GM21528 (cell line): Measurements from ENCODE around the gene DCC.

Experiments
- ATAC-seq: cut with Tn5 transposase; IDR thresholded peaks from one replicate; pipeline ENCODE4 v1.9.1; 2021; ENCODE audit warnings: mild to moderate bottlenecking, moderate library complexity; ENCODE audit not compliant: unreplicated experiment, low FRiP score

DCC gene

GRCh38 chr18:53139746-53140500, 799.9 kb downstream of the DCC start:
- ATAC-seq, result no peak

DNA sequence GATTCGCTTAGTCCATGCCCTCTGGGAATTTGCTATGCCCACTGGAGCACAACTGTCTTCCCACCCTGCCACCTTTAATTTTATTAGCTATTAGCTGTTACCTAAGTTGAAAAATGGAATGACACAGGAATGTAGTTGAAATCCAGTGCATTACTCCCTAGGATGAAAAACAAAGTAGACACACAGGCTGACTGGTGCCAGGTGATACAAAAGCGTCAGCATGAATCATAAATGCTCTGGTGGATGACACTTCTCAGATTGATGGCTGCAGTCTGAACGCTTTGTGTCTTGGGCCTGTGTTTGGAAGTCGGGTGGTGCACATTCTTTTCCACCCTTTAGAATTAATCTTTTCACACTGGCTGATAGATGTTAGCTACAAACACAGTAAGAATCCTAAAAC, 802.0 kb downstream of the DCC start:
- ATAC-seq, result no peak

DNA sequence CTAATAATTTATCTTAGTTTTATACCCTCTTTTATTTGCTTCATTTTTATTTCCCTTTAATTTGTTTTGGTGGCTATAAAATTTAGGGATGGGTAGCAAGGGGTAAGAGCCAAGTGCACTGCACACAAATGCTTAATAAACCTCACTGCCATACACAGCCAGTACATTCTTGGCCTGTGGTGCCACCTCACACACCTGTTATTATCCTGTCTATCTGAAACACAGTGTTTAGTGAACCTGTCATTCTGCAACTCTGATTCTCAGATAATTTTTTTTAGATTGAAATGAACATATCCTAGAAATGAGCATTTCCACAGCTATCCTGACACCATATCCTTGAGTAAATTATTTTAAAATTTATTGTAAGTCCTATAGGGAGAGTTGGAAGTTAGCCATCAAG, 807.5 kb downstream of the DCC start:
- ATAC-seq, result no peak

GRCh38 chr18:53148123-53148522, 808.1 kb downstream of the DCC start:
- ATAC-seq, result no peak

DNA sequence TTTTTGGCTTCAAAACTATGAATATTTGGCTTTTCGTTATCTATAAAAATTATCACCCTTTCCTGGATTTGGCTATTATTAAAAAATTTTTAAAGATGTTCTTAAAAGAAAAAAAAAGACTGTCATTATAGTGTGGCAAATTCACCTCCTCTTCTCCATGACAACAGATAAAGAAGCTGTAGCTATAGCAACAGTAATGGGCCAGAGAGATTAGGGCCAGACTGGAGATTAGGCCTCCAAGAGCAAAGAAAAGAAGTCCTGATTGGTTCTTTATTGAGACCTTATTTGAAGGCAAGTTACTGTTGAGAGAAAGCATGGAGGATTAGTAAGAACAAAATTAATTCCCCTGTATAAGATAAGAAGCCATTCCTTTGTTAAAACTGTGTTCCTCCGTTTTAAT, 812.5 kb downstream of the DCC start:
- ATAC-seq, result no peak

- ATAC-seq, result no peak
Observed at GRCh38 chr18:53153281-53153680, 813.3 kb downstream of the DCC start.

- ATAC-seq, result no peak
Observed at GRCh38 chr18:53153800-53154199, 813.8 kb downstream of the DCC start.

GRCh38 chr18:53165770-53166169, 825.8 kb downstream of the DCC start:
- ATAC-seq, result no peak

DNA sequence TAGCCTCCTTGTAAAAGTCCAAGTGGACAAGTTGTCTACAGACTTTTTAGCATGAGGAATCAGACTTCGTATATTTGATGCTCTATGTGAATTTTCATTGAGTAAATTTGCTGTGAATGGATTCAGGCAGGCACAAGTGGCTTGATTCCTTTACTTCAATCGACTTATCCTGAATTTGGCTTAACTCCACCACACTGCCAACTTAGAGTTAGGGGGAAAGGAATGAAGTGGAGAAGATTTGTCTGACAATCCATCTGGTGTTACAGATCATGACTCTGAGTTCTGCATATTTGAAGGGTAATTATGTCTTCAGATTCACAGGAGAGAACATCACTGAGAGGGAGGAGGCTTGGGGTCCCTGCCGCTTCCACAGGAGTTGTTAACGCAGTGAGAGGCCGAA, 829.3 kb downstream of the DCC start:
- ATAC-seq, result no peak

DNA sequence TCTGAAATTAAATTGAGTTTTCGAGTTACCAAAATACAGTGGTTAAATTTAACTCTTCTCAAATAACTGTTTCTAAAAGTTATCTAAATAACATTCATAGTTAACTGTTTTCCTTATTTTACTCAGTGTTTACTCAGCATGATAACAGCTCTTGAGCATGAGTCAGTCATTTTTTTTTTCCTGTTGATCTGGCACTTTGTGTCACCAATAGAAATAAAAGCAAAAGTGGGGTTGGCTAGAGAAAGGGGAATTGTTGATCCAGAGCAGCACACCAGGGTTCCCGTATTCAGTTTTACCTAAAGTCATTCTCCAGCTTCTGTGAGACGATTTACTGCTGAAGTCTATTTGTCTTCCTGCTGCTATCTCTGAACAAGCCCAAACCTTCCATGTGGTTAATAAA, 851.6 kb downstream of the DCC start:
- ATAC-seq, result no peak

GRCh38 chr18:53193870-53194269, 853.9 kb downstream of the DCC start:
- no peak for ATAC-seq

GRCh38 chr18:53219853-53220252, 879.9 kb downstream of the DCC start:
- no peak for ATAC-seq

- ATAC-seq, result no peak
Observed at GRCh38 chr18:53224128-53224778, 884.3 kb downstream of the DCC start.

DNA sequence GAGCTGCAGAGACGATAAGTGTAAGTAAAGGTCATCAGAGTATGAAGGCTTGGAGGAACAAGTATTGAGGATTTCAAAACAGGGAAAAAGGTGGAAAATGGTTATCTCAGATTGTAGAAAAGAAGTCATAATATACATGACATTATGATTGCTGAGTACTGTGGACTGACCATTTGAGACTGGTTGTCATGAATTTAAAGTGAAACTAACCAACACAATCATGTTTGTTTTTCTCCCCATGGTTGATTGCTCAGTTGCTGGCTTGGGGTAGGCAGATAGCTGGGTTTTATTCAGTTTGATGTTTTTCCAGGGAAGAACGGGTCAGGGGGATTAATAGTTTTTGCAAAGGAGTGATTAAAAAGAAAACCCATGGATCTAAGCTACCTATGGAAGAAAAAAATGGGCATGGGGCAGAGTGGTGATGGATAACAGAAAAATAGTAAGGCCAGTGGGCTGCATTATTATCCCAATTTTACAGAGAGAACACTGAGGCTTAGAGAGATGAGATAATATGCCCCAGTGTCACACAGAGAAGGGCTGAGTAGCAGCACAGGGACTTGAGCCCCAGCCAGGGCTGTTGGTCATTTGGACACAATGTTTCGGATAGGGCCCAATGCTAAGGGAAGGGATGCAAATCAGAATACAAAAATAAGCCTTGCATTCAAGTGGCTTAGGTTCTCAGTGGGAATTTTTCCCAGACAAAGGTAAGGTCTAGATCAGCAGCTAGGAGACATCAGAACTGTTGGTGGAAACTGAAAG, 885.7 kb downstream of the DCC start:
- ATAC-seq, result no peak

DNA sequence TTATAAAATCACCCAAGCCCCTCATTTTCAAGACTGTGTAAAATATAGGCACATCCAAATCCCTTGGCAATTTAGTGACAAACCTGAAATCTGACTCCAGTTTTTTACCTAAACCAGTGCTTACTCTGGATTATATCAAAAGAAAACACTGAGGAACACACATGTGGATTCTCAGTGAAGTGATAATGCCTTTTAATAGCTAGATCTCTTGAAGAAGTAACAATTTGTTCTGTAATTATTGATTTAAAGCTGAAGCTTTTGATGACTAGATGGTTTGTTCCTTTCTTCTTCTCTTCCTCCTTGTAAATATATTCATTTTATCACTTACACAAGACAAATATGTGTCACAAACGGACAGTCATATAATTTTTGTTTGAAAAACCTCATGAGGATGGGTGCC, 894.6 kb downstream of the DCC start:
- ATAC-seq, result no peak

- ATAC-seq, result no peak
Observed at GRCh38 chr18:53241161-53241560, 901.2 kb downstream of the DCC start.

GRCh38 chr18:53253789-53254188, 913.8 kb downstream of the DCC start:
- ATAC-seq, result no peak

GRCh38 chr18:53254265-53254664, 914.3 kb downstream of the DCC start:
- ATAC-seq, result no peak

- ATAC-seq, result no peak
Observed at GRCh38 chr18:53261241-53261640, 921.2 kb downstream of the DCC start.

DNA sequence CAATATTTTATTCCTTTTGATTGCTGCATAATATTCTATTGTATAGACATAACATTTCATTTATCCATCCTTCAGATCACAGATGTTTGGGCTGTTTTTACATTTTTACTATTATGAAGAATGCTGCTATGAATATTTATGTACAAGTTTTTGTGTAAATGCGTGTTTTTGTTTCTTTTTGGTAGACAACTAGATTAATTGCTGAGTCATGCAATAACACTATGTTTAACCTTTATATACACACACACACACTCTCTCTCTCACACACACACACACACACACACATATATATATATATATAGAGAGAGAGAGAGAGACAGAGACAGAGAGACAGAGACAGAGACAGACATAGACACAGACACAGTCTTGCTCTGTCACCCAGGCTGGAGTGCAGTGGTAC, 926.9 kb downstream of the DCC start:
- no peak for ATAC-seq

DNA sequence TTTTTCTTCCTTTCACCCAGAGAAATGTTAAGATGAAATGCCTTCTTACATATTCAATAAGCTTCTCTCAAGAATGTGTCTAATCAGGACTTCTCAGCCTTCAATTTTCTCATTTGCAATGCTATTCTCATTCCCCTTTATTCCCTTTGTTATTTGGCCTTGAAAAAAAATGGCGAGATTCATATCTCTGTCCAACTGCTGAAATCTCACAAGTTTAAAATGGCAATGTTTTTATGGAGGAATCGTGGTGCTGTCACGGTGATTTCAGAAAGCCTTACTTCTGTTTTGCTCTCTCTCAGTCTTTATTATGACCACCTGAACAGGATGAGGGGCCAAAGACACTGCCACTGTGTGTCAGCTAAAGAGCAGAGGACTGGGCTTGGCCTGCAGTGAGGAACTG, 928.5 kb downstream of the DCC start:
- ATAC-seq, result no peak

DNA sequence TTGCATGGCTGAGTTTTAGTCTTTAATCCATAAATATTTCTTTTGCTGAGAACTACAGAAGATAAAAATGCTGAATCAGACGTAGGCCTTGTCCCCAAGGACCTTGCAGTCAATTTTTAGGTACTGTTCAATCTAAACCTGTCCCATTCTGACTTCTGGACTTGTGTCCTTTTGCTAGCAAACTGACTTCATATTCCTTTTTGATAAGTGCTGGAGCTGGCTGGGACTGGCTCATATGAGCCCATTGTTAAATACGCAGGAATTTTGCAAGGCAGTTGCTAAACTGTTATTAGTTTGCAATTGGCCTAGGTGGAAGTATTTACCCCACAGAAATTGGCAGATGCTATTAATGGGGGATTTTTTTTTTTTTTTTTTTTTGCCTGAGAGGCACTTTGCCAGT, 941.4 kb downstream of the DCC start:
- ATAC-seq, result no peak
